B cell (primary cell): ENCODE results near the gene ERCC3. TPM values are rescaled to one million over a fixed set of nuclear protein-coding genes. Genes with fewer than 3 reads are reported as not detected.

Experiments
- ATAC-seq: fragments of 200-7000 bp; cut with Tn5 transposase; one replicate; pipeline ENCODE4 v1.10.0; 2021; ENCODE audit warnings: low read depth, mild to moderate bottlenecking, moderate number of reproducible peaks, moderate library complexity
- CTCF ChIA-PET: fragments of 350-600 bp; sonication (Branson Sonifier 250); formaldehyde crosslinking; loops from one replicate; lab custom pipeline; 2021; ENCODE audit warnings: antibody characterized with exemption, inconsistent platforms; lab: Charles Lee
- POLR2A ChIA-PET: fragments of 350-600 bp; sonication (Branson Sonifier 250); formaldehyde crosslinking; loops from one replicate; lab custom pipeline; 2021; ENCODE audit warnings: antibody characterized with exemption; lab: Charles Lee
- DNase-seq: peaks from one replicate; pipeline ENCODE4 v3.0.0; 2013
- H2AFZ ChIP-seq: 2 replicates; pipeline ENCODE4 v1.6.1; 2012; ENCODE audit warnings: mild to moderate bottlenecking, low read depth, low read length; ENCODE audit not compliant: insufficient read depth, poor library complexity, severe bottlenecking
- H3K27ac ChIP-seq, 2 donors: 1 replicate in 1 of 2; 2 replicates in 1 of 2; pipeline ENCODE4 v1.5.1; 2012 to 2013; ENCODE audit warnings: low read length in 2 of 2, mild to moderate bottlenecking in 2 of 2, moderate library complexity in 1 of 2
- H3K27me3 ChIP-seq, 4 experiments: fragments of 200-600 bp in 1 of 4; sonication (generic) in 1 of 4; replicated peaks in 1 of 4; 1 replicate in 2 of 4; 2 replicates in 2 of 4; pipeline versions ENCODE4 v1.6.1 to v1.7.0; 2013 to 2016; ENCODE audit warnings: low read length in 3 of 4, mild to moderate bottlenecking in 2 of 4, mixed read lengths in 1 of 4, moderate library complexity in 1 of 4; ENCODE audit not compliant: insufficient read depth in 4 of 4, control insufficient read depth in 3 of 4; ENCODE audit errors: control extremely low read depth in 1 of 4
- H3K36me3 ChIP-seq, 2 experiments: replicated peaks in 1 of 2; 1 replicate in 1 of 2; 2 replicates in 1 of 2; pipeline versions ENCODE4 v1.6.1 to v1.7.1; 2013; ENCODE audit warnings: low read length in 1 of 2; ENCODE audit not compliant: insufficient read depth in 2 of 2, control insufficient read depth in 1 of 2; ENCODE audit errors: control extremely low read depth in 1 of 2, extremely low read depth in 1 of 2
- H3K4me1 ChIP-seq, 2 donors: fragments of 200-600 bp in 1 of 2; sonication (generic) in 1 of 2; 1 replicate in 1 of 2; 2 replicates in 1 of 2; pipeline versions ENCODE4 v1.5.1 to v1.6.1; 2013 to 2017; ENCODE audit warnings: low read length in 2 of 2; ENCODE audit not compliant: control insufficient read depth in 2 of 2, insufficient read depth in 2 of 2
- H3K4me2 ChIP-seq: replicated peaks from 2 replicates; pipeline ENCODE3; 2012; ENCODE audit warnings: mild to moderate bottlenecking, low read depth, low read length; ENCODE audit not compliant: poor library complexity, severe bottlenecking
- H3K4me3 ChIP-seq, 5 experiments: fragments of 200-600 bp in 1 of 5; sonication (generic) in 1 of 5; 1 replicate in 3 of 5; 2 replicates in 2 of 5; pipeline versions ENCODE4 v1.5.1 to v1.7.0; 2011 to 2016; ENCODE audit warnings: low read length in 4 of 5, mild to moderate bottlenecking in 4 of 5, low read depth in 2 of 5, control low read depth in 1 of 5, moderate library complexity in 1 of 5; ENCODE audit not compliant: insufficient read depth in 1 of 5; ENCODE audit errors: control extremely low read depth in 1 of 5, extremely low read depth in 1 of 5
- H3K79me2 ChIP-seq: fragments of 200-600 bp; sonication (generic); one replicate; pipeline ENCODE4 v1.6.0; 2016; ENCODE audit warnings: low read length; ENCODE audit not compliant: control insufficient read depth, insufficient read depth
- H3K9ac ChIP-seq: fragments of 200-600 bp; sonication (generic); 2 replicates; pipeline ENCODE4 v1.6.1; 2017; ENCODE audit warnings: mild to moderate bottlenecking, low read length, moderate library complexity
- H3K9me3 ChIP-seq, 3 donors: one replicate each; pipeline versions ENCODE4 v1.6.1 to v1.7.1; 2013; ENCODE audit warnings: low read length in 2 of 3; ENCODE audit not compliant: control insufficient read depth in 2 of 3, insufficient read depth in 1 of 3; ENCODE audit errors: control extremely low read depth in 1 of 3
- H4K20me1 ChIP-seq: 2 replicates; pipeline ENCODE4 v1.6.0; 2012; ENCODE audit warnings: mild to moderate bottlenecking, low read length; ENCODE audit not compliant: insufficient read depth, control insufficient read depth, poor library complexity, severe bottlenecking
- H3K27ac Mint-ChIP-seq: one replicate; pipeline ENCODE4 v1.8.0; 2021; ENCODE audit warnings: mixed read lengths
- H3K27me3 Mint-ChIP-seq: one replicate; pipeline ENCODE4 v1.8.0; 2021; ENCODE audit warnings: mixed read lengths
- H3K4me1 Mint-ChIP-seq: one replicate; pipeline ENCODE4 v1.8.0; 2021; ENCODE audit warnings: mixed read lengths
- H3K4me3 Mint-ChIP-seq: one replicate; pipeline ENCODE4 v1.8.0; 2021; ENCODE audit warnings: mixed read lengths
- H3K9me3 Mint-ChIP-seq: one replicate; pipeline ENCODE4 v1.8.0; 2022; ENCODE audit warnings: mixed read lengths; ENCODE audit not compliant: insufficient read depth
- CTCF ChIP-seq: fragments of 200-600 bp; IDR thresholded peaks from one replicate; pipeline ENCODE4 v1.8.0; 2022; ENCODE audit warnings: antibody characterized with exemption, mild to moderate bottlenecking
- EZH2 ChIP-seq: IDR thresholded peaks from 2 replicates; pipeline ENCODE4 v1.6.1; 2012; ENCODE audit warnings: borderline replicate concordance, low read depth, mild to moderate bottlenecking, moderate library complexity, low read length; ENCODE audit not compliant: insufficient read depth, poor library complexity, severe bottlenecking
- WGBS: methylation state at CpG from one replicate; pipeline ENCODE4 v1.1.5; 2013; ENCODE audit warnings: missing lambda C conversion rate; ENCODE audit not compliant: insufficient coverage; 5-methylcytosine and 5-hydroxymethylcytosine counted together
- intact Hi-C: fragments of 100-400 bp; cut with micrococcal nuclease; formaldehyde crosslinking; loops from one replicate; pipeline ENCODE4 v1.10.0; 2022
- polyA plus RNA-seq: library from polyadenylated mRNA; depleted of rRNA; stranded (reverse); fragments of >200 nt; gene quantifications from 2 replicates; pipeline ENCODE4 v1.2.3, GENCODE V29; 2012
- total RNA-seq, 2 donors: library from RNA; stranded (reverse); fragments of 120-200 nt in 1 of 2; gene quantifications; 1 replicate in 1 of 2; 2 replicates in 1 of 2; pipeline versions ENCODE4 v1.2.3 to v1.2.4, GENCODE V29; 2013 to 2022

ERCC3 gene
- total and polyA plus RNA-seq, 2 donors (not counting 1 experiment from before 2014, with no cell fraction given) = 74.4 to 79.3 TPM

- peaks cover 0 to 14% (median 7%) of the 10 kb centered on the region in 3 donors for H3K9me3 ChIP-seq
- no peaks in the 10 kb centered on the region for H3K4me1 Mint-ChIP-seq
- ChIA-PET POLR2A (no interaction called here), CTCF (no interaction called here)
- no peak overlapping the region for H3K4me3 Mint-ChIP-seq
- ATAC-seq (no peak), DNase-seq (no peak)
- H3K4me1 ChIP-seq = no peaks in the 10 kb centered on the region
- no peak overlapping the region for H3K4me3 ChIP-seq
- no peaks in the 10 kb centered on the region for H3K79me2 ChIP-seq
- TF ChIP-seq EZH2 (no peak), CTCF (no peak)
- 88% methylated on average over 2 of the region's 6 CpGs for WGBS
- no peak overlapping the region for H2AFZ ChIP-seq
- peaks cover 4% of the 10 kb centered on the region for H3K9me3 Mint-ChIP-seq
- no peak overlapping the region for H3K4me2 ChIP-seq
- peaks cover 18% of the 10 kb centered on the region for H3K27me3 Mint-ChIP-seq
- intact Hi-C loops = no loop called here
- H3K36me3 ChIP-seq = no peaks in the 10 kb centered on the region
- H3K9ac ChIP-seq = no peak overlapping the region
- no peaks in the 10 kb centered on the region for H4K20me1 ChIP-seq
- H3K27me3 ChIP-seq = peaks cover 0 to 17% (median 5%) of the 10 kb centered on the region in 4 experiments
- H3K27ac Mint-ChIP-seq = no peak overlapping the region
- no peak overlapping the region for H3K27ac ChIP-seq
These were observed 62.6 kb downstream of the ERCC3 start for GRCh38 chr2:127231130-127231865.

- Histone ChIP-seq H3K27me3 (peaks cover 0 to 31% (median 13%) of the 10 kb centered on the region in 4 experiments), H4K20me1 (no peaks in the 10 kb centered on the region), H3K9ac (no peak overlapping the region), H3K4me1 (no peaks in the 10 kb centered on the region), H3K36me3 (no peaks in the 10 kb centered on the region), H2AFZ (no peak overlapping the region), H3K4me2 (no peak overlapping the region), H3K4me3 (no peak overlapping the region), H3K9me3 (peaks cover 0 to 16% (median 7%) of the 10 kb centered on the region in 3 donors), H3K27ac (no peak overlapping the region), H3K79me2 (no peaks in the 10 kb centered on the region)
- Mint-ChIP-seq H3K4me1 (no peaks in the 10 kb centered on the region), H3K4me3 (no peak overlapping the region), H3K9me3 (peaks cover 4% of the 10 kb centered on the region), H3K27ac (no peak overlapping the region), H3K27me3 (peaks cover 30% of the 10 kb centered on the region)
- POLR2A ChIA-PET = no interaction called here
- WGBS = 87% methylated on average over 3 of the region's 4 CpGs
- TF ChIP-seq CTCF (no peak), EZH2 (no peak)
- ATAC-seq = no peak
- CTCF ChIA-PET = no interaction called here
- intact Hi-C loops = no loop called here
- no peak for DNase-seq
These were observed 64.4 kb downstream of the ERCC3 start for GRCh38 chr2:127229555-127229954.
